Iris pigment epithelial cell (primary cell): ENCODE results near the gene KCP.
A peak's percentile ranks its signal among the peaks of the same experiment; 100 is the strongest.

Experiments
- DNase-seq: peaks from one replicate; pipeline ENCODE4 v3.0.0-alpha.2; 2011; ENCODE audit warnings: low read depth

KCP gene

DNA sequence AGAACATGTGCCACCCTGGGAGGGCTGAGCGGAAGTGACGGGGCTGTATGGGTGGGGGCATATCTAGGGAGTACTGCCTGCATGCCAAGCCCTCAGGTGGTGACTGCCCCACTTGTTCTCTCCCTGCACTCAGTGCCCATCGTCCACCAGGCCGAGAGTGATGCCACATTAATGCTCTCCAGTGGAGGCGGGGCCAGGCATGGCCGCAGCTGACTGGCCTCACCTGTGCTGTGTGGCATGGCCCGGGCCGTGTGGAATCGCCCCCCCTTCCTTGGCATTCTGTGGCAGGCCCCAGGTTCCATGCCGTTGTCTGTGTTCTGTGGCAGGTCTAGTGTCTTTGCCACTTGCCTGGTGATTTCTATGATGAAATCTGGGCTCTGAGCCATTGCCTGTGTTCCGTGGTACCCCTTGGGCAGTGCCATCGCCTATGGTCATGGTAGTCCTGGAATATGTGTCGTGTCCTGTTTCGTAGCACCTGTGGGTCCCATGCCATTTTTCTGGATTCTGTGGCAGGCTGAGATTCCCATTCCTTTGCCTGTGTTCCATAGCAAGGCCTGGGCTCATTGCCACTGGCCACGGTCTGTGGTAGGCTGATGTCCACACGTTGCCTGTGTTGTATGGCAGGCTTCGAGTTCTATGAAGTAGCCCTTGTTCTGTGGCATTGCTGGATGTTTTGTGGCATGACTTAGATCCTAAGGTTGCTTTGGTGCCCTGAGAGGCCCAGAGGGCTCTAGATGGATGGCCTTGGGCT is 71.4 kb downstream of the KCP start:
- no peak for DNase-seq

DNA sequence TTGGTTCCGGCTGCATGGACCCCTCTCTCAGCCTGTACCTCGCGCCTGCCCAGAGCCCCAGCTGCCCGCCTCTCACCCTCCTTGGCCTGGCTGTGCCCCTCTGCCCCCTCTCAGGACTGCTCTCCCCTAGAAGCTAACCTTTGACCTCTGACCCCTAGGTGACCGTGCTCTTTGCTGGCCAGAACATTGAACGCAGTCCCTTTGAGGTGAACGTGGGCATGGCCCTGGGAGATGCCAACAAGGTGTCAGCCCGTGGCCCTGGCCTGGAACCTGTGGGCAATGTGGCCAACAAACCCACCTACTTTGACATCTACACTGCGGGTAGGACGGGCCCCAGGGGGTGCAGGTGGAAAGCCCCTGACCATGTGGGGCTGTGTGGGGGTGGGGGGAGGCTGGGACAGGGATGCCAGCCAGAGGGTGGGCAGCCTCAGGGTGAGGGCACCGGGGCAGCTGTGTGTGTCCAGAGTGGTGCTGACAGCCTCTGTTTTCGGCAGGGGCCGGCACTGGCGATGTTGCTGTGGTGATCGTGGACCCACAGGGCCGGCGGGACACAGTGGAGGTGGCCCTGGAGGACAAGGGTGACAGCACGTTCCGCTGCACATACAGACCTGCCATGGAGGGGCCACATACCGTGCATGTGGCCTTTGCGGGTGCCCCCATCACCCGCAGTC is 72.3 kb downstream of the KCP start:
- DNase-seq: no peak

DNA sequence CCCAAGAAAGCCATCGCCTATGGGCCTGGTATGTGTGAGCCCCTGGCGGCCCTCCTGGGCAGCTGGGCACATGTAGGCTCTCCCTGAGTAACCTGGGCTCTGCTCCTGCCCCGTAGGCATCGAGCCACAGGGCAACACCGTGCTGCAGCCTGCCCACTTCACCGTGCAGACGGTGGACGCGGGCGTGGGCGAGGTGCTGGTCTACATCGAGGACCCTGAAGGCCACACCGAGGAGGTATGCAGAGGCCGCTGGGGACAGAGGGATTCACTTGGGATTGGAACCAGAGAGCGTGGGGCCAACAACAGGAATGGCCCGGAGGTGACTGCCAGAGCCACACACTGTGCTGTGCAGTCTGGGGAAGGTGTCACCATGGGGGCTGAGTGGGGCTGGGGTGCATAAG is 73.0 kb downstream of the KCP start:
- no peak for DNase-seq

DNA sequence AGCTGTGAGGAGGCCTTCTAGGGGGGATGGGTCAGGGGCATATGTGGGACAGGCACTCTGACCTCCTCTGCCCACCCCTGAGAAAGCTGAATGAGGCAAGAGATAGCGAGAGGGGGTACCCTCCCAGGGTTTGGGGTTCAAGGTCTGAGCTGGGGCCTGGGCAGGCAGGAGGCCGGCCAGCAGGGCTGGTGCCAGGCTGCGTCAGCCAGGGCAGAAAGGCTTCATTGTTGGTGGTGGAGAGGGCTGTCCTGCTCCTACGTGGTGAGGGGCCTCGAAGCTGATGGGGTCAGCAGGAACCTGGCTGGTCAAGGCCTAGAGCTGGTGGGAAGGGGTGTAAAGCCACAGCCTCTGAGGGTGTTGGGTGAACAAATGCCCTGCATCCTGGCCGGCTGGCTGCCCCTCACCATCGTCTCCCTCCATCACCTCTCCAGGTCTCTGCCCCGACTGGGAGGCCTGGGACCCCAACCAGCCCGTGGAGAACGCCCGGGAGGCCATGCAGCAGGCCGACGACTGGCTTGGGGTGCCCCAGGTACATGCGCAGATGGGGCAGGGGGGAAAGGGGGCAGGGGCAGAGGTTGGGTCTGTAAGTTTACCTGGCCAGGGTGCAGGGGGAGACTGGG is 73.7 kb downstream of the KCP start:
- DNase-seq: no peak

DNA sequence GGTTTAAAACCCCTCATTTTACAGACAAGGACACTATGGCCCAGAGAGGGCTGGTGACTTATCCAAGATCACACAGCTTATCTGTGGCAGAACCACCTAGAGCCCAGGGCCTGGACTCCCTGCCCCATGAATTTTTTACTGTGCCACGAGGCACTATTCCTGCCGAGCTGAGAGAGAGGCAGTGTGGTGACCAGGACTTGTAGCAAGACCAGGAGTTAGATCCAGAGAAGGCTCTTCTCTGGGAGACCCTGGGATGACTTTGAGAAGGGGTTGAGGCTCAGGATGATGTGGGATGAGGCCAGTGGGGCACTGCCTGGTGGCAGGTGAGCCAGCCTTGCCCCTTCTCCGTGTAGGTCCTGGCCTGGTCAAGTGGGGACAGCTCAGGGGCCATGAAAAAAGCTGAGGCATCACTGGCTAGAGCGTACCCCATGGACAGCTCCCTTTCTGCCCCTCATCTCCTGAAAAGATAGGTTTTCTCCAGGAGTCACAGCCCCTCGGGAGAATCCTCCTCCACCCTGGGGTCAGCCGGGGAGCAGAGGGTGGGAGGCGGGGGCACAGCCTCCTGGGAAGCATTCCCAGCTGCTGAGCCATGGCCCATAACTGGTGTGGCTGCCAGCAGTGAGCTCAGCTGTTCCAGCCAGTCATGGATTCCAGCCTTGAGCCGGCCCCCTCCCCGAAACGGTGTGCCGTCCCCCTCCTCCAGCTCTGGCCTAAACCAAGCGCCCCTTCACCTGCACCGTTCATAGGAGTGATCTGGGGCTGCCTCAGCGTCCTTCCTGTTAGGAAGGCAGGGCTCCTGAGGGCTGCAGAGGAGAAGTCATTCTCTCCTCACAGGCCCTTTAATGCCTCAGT is 74.5 kb downstream of the KCP start:
- peak; percentile 59 for DNase-seq

DNA sequence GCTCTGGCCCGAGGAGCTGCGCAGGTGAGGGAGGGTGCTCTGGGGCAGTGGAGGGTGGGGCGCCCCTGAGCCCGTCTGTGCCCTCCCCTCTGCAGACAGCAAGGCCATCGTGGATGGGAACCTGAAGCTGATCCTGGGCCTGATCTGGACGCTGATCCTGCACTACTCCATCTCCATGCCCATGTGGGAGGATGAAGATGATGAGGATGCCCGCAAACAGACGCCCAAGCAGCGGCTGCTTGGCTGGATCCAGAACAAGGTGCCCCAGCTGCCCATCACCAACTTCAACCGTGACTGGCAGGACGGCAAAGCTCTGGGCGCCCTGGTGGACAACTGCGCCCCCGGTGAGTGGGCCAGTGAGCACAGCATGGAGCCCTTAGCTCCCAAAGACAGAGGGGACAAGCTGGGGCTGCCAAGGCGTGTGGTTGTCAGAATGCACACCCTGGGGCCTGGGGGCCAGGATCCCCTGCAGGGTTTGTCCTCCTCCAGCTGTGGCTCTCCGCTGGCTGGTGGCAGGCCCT is 75.2 kb downstream of the KCP start:
- DNase-seq: no peak

DNA sequence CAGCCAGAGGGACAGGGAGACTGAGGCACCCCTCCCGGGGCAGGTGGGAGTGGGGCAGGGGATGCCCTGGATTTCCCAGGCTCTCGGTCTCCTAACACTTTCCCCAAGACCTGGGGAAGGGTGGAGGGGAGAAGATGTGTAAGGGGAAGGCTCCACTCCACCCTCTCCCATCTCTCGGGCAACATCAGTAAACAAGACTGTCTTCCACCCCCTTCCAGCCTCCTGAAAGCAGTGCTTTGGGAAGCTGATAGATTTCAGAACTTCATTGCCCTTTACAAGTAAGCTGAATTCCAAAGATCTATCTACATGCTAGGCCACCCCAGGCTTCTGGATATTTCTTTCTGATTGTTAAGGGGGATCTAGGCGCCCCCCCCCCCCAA is 76.6 kb downstream of the KCP start:
- DNase-seq: no peak

DNA sequence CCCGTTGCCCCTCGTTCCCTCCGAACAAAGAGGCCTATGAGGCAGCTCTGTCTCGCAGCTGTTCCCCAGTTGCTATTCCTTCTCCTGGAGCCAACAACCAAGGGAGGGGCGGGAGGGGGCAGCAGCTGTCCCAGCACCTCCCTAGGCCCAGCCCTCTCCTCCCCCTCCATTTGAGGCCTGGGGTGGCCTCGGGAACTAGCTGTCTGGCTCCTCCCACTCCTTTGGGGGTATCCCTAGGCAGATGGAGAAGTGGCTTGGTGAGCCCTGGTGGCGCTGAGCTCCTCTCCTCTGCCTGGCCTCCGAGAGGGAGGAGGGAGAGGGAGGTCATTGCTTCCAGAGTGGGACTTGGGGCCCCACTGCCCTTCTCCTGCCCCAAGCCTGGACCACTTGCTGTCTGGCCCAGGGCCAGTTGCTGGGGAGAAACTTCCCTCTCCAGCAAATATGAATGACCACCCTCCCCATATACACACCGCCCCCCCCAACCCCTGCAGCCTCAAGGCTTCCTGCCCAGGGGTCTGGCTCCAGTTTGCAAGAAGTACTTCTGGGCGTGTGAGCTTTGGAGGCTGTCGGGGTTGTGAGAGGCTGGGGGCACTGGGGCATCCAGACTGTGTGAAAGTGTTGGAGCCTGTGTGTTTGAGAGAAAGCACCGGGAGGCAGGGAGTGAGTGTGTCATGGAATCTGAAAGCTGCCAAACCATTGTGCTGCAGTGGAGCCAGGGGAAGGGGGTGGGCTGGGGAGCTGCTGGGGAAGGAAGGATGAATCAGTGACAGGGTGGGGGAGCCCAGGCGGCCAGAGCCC is 77.2 kb downstream of the KCP start:
- DNase-seq: peak; percentile 90

DNA sequence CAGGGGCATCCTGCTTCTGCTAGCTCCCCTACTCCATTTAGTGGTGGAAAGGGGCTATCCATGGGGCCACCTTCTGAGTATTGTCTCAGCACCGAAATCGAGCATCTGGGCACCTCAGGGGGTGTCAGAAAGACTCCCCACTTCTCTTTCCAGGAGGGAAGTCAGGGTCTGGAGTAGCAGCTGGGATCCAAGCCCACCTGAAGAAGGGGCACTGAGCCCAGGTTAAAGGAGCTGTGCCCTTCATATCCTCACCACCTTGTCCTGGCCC is 77.7 kb downstream of the KCP start:
- no peak for DNase-seq

DNA sequence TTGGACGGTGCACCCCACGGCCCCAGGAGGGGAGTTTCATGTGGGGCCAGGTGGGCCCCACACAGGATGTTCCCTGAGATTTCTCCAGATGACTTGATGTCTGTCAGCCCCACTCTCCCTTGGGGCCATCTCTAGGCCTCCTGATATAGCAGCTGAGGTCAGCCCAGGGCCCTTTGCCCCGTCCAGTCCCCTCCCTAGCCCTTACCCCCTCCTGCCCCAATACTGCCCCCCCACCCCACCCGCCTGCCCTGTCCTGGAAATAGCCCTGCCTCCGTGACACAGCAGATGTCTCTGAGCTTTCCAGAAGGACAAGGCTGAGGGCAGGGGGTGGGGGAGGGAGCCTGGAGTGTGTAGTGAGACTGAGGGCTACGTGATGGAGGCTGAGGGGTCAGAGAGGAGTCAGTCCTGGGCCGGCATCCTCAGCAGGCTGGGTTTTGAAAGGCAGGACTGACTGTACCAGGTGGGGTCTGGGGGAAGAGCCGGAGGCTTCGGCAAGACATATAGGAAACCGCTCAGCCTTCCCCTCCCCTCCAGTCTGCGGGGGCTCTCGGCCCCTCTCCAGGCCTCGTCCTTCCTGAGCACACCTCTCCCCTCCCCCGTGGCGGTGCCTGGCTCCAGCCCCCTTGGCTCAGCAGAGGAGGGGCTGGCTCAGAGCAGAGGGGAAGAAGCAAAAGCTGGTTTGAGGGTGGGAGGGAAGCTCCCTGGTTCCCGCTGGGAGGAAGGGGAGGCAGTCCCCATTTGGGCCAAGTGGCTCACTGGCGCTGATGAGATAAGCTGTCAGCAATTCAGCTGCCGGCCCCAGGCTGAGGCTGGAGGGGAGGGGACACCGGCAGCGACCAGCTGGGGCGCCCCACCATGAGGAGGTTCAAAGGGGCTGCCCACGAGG is 78.3 kb downstream of the KCP start:
- peak; percentile 49 for DNase-seq

DNA sequence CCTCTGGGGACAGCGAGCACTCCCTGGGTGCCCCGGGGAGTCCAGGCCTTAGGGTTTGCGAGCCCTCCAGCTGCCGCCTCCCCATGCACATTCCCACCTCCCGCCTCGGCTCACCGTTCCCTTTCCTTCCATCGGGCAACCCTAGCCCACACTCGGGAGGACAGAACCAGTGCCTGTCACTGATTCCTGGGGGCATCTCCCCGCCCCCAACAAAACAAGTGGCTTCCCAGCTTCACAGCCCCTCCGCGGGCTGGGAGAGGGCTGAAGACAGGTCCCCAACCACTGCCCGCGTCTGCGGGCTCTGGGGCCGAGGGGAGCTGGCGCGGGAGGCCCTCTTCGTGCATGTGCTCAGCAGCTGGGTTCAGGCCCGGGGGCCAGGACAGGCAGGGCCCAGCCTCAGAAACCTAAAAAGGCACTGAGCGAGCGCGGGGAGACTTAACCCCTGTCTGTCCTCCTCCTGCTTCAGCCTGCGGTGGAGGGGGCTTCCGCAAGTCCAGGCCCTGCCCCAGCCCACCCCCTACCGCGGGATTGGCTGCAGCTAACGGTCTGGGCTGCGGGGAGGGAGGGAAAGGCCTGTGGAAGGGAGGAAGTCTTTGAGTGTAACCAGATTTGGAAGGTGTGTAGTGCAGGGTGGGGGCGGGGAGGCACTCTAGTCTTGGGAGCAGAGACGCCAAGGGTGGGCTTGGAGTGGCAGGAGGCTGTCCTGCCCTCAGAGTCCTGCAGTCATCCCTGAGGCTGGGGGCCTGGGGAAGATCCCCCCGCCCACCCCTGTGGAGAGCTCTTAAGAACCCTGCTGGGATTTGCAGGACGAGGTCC is 79.1 kb downstream of the KCP start:
- peak; percentile 65 for DNase-seq

DNA sequence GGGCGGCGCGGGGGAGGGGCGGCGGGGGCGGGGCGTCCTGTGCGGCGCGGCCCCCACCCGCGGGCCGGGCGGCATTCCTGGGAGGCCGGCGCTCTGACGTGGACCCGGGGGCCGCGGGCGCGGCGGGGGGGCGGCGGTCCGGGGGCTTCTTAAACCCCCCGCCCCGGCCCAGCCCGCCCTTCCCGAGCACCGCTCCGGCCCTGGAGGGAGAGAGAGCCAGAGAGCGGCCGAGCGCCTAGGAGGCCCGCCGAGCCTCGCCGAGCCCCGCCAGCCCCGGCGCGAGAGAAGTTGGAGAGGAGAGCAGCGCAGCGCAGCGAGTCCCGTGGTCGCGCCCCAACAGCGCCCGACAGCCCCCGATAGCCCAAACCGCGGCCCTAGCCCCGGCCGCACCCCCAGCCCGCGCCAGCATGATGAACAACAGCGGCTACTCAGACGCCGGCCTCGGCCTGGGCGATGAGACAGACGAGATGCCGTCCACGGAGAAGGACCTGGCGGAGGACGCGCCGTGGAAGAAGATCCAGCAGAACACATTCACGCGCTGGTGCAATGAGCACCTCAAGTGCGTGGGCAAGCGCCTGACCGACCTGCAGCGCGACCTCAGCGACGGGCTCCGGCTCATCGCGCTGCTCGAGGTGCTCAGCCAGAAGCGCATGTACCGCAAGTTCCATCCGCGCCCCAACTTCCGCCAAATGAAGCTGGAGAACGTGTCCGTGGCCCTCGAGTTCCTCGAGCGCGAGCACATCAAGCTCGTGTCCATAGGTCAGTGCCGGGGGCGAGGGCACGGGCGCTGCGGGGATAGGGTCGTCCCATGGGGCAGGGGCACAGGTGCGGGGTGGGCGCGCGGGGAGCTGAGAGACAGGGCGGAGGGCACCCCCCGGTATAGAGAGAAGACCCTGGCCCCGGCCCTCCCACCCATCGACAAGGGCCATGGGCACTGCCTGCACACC is 80.0 kb downstream of the KCP start, which contains the start of gene FLNC:
Gene FLNC, plus strand, starts transcription at position 176 of the 947 bp plus-strand sequence. Its CDS starts 232 bp downstream, at position 408.
- peak; percentile 78 for DNase-seq

DNA sequence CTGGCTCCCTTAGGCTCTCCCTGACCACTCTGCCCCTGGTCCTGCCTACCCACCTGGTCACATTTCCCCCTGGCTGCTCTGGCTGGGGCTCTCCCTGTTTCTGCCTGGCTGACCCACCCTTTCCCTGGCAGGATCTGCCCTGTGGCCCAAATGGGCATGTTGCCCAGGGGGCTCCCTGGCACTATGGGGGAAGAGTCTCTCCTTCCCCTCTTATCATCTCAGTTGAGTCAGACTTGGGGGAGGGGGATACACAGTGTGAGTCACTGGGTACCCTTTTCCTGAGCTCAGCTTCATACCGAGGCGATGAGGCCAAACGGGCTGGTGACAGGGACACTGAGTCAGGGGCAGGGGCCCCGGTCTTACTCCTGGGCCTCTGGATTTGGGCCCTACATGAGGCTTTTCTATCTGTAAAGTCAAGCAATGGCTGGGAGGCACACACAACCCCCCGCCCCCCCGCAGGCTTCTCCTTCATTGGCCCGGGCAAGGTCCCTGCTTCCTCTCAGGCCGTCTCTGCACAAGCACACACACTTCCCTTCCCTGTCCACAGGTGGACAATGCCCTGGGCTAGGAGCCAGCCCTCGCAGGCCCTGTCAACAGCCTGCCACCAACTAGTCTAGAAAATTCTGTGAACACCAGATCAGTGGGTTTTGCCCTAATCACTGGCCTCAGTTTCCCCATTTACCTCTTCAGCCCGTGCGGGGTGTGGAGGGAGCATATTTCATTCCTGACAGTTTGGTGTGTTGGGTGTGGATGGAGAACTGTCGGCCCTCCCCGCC is 80.9 kb downstream of the KCP start:
- DNase-seq: peak; percentile 41

DNA sequence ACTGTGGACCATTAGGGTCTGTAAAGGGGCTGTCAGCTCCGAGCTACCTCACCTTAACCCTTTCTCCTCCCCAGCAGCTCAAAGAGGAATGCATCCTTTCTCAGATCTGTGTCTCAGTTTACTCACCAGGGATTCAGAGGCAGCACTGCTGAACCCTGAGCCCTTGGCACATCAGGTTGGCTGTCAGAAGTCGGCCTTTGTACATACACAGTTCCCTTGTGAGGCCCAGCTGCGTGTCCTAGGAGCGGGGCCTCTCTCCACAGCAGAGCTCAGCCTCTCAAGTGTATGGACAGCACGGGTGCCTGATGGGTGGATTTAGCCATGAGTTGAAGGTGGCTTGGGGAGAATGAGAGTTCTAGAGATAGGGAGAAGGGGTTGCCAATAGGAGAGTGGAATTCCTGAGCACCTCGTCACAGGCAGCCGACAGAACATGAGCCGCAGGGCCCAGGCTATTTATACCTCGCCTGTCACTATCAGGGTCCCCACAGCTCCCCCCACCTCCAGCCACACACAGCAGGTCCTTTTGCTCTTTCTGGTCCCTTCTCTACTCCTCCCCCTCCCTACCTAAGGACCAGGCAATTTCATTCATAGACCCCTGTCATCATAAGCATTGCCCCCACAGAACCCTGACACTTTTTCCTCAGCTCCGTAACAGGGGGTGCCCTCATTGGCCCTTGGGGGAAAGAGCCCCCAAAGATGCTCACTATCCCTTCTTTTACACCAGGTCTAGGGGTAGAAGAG is 82.4 kb downstream of the KCP start:
- DNase-seq: peak; percentile 78

DNA sequence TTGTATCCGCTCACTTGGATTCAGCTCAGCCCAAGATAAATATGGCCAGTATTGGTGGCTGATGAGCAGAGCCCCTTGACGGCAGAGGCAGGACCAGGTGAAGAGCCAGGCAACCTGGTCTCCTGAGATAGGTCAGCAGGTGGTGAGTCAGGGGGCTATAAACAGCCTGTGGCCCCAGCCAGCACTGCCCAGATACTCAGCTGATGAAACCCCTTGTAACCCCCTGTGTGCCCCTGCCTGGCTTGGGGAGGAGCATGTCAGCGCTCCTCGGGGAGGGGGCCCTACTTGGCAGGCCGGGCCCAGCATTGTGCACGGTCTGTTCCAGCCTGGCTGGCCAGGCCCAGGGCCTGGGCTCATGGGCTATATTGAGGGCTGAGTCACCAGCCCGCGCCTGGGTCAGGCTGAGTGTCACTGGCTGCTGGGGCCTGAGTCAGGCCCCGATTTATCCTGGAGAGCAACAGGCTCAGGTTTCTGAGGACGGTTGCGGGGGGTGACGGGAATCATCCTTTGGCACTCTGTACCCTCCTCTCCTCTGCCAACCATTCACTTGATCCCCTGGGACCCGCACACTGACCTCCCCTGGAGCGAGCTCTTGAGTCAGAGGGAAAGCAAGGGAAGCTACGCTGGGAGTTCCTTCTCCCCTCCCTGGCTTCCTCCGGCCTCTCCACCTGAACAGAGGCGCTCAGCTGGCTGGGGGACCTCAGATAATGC is 83.1 kb downstream of the KCP start:
- peak; percentile 82 for DNase-seq

DNA sequence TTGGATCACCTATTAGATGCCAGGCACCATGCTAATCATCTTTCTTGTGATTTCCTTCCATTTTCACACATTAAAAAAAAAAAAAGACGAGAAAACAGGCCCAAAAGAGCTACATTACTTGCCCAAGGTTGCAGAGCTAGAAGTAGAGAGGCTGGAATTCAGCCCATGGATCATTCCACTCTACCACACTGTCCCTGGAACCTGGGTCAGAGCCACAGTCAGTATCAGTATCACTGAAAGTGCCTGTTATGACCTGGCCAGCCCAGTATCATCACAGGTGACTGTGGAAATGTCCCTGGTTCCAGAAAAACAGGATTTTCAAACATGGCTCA is 83.6 kb downstream of the KCP start:
- DNase-seq: no peak
